GM19238 (cell line): ENCODE data around the gene VKORC1L1.
"Not testable (repeated sequence)": the region's sequence is repeated elsewhere in the genome, so short reads cannot be mapped to it uniquely, and the experiment has no call there.

Source experiments
- DNase-seq: peaks from one replicate; pipeline ENCODE4 v3.0.0; 2011; ENCODE audit warnings: low spot score; ENCODE audit not compliant: insufficient read length

The VKORC1L1 gene

GRCh38 chr7:65884983-65885382 is 12.1 kb downstream of the VKORC1L1 start:
- DNase-seq: not testable (repeated sequence)

GRCh38 chr7:65885533-65885932 is 12.7 kb downstream of the VKORC1L1 start:
- not testable (repeated sequence) for DNase-seq

GRCh38 chr7:65888434-65889156 is 15.7 kb downstream of the VKORC1L1 start:
- not testable (repeated sequence) for DNase-seq

GRCh38 chr7:65889722-65890121 is 16.8 kb downstream of the VKORC1L1 start:
- DNase-seq: not testable (repeated sequence)

DNA sequence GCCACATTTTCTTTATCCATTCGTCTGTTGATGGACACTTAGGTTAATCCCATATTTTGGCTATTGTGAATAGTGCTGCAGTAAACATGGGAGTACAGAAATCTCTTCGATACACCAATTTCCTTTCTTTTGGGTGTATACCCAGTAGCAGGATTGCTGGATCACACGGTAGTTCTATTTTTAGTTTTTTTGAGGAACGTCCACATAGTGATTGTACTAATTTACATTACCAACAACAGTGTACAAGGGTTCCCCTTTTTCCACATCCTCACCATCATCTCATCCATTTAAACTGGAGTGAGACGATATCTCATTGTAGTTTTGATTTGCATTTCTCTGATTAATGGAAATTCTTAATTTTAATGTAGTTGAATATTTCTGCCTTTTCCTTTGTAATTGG is 19.3 kb downstream of the VKORC1L1 start:
- no peak for DNase-seq

- DNase-seq: no peak
Observed at GRCh38 chr7:65892835-65893234, 20.0 kb downstream of the VKORC1L1 start.

DNA sequence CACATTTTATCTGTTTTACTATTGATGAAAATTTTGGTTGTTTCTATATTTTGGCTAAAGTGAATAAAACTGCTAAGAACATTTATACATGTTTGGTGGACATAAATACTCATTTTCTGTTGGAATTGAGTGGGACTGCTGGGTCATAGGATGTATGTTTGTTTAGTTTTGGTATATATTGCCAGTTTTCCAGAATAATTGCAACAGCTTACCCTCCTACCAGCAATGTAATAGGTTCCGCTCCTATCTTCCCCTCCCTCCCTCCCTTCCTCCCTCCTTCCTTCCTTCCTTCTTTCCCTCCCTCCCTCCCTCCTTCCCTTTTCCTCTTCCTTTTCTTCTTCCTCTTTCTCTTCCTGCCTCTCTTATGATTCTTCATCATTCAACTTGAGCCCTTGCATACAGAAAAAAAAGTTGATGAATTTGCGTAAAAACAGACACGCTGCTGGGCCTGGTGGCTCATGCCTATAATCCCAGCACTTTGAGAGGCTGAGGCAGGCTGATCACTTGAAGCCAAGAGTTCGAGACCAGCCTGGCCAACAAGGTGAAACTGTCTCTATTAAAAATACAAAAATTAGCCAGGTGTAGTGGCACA is 23.5 kb downstream of the VKORC1L1 start:
- DNase-seq: no peak

- not testable (repeated sequence) for DNase-seq
Observed at GRCh38 chr7:65897289-65897688, 24.4 kb downstream of the VKORC1L1 start.

DNA sequence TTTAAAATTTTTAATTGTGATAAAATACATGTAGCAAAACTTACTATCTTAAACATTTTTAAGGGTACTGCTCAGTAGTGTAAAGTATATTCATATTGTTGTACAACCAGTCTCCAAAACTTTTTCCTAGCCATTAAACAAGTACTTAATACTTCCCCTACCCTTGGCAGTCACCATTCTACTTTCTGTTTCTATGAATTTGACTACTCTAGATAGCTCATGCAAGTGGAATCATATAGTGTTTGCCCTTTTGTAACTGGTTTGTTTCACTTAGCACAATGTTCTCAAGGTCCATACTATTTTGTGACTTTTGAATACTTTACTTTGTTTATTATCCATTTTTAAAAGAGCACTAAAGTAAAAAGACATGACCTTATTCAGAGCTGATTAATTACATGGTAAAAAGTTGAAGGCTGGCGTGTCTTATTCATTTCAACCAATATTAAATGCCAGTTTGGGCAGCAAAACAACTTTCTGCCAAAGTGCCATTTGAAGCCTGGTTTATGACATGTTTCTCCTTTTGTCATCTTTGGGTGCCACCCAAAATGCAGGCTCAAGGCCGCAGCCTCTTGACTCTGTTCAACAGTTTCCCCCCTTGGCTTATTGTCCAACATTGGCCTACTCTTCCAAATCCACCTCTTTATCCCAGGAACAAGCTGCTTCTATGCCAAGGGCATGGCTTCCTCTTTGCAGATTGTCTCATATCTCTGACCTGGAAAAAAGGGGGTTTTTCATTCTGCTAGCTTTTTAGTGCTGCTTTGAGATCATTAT is 26.0 kb downstream of the VKORC1L1 start:
- not testable (repeated sequence) for DNase-seq

DNA sequence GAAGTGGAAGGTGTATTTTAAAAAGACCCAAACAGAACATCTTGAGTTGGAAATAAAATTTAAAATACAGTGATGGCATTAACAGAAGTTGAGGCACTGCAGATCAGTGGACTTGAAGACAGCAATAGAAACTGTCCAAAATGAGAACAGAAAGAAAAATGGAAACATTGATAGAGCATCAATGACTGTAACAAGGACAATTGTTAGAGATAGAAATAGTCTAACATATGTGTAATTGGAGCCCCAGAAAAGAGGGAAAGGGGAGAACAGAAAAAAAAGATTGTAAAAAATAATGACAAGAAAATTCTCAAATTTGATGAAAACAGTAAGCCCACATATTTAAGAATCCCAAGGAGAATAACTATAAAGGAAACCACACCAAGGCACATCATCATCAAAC is 29.4 kb downstream of the VKORC1L1 start:
- no peak for DNase-seq

- DNase-seq: no peak
Observed at GRCh38 chr7:65907501-65908198, 34.8 kb downstream of the VKORC1L1 start.

- no peak for DNase-seq
Observed at GRCh38 chr7:65910237-65910636, 37.4 kb downstream of the VKORC1L1 start.

- no peak for DNase-seq
Observed at GRCh38 chr7:65912237-65912636, 39.4 kb downstream of the VKORC1L1 start.

GRCh38 chr7:65915921-65916657 is 43.2 kb downstream of the VKORC1L1 start:
- DNase-seq: no peak

DNA sequence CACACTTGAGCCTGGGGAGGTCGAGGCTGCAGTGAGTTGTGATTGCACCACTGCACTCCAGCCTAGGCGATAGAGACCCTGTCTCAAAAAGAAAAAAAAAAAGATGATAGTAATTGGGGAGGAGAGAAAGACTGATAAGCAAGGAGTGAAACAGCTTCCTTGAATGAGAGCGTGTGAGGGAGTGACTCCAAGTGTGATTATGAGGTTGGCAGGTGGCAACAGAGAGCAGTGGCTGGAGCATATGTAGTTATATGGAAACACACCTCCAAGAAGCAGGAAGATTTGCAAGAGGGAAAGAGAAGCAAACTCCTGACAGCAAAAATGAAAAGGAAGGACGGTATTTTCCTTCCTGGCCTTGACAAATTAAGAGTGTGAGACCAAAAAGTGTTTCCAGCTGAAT is 50.4 kb downstream of the VKORC1L1 start:
- no peak for DNase-seq

- no peak for DNase-seq
Observed at GRCh38 chr7:65924193-65924592, 51.3 kb downstream of the VKORC1L1 start.

- DNase-seq: no peak
Observed at GRCh38 chr7:65925040-65925439, 52.2 kb downstream of the VKORC1L1 start.

- no peak for DNase-seq
Observed at GRCh38 chr7:65926588-65926987, 53.7 kb downstream of the VKORC1L1 start.

DNA sequence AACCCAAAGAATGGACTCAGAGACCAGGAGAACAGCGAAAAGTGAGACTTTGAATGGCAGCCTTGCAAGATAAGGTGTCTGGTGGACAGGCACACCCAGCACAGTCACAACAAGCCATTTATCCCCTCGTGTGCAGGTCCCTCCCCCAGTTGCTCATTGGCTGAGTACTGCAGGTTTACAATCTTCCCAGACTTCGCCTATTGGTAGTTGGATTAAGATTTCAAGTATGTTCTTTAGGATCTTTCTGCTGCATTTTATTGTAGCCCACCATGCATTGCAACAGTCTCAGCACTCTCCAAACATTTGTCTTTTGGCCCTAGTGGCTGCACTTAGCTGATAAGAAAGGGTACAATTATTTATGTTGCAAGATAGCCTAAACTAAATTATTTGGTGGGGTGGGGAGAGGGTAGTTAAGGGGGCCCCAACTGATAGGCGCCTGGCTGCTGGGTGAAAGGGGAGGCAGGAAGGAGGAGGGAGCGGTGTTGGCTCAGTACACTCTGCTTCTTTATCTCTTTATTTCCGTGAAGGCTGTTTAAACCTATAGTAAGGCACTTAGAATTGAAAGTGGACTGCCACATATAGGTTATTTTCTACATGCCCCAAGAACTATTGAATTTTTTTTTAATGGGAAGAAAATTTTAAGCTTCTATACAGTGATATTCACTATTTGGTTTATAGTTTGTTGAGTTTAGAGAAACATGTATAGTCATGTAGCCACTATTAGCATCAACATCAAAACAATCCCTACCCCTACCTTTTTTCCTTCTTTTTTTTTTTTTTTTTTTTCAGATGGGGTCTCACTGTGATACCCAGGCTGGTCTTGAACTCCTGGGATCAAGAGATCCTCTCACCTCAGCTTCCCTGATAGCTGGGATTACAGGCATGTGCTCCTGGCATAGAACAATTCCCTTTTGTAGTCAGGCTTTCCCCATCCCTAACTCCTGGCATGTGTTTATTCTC is 54.9 kb downstream of the VKORC1L1 start:
- no peak for DNase-seq

- no peak for DNase-seq
Observed at GRCh38 chr7:65931685-65932084, 58.8 kb downstream of the VKORC1L1 start.
